SK-N-SH (cell line): ENCODE data around the gene TCP10L. TPM values are rescaled to one million over a fixed set of nuclear protein-coding genes. Genes with fewer than 3 reads are reported as not detected.

Experiments used
- ELF1 ChIP-seq: IDR thresholded peaks from 2 replicates; pipeline ENCODE4 v1.4.0; 2012
- EZH2phosphoT487 ChIP-seq: fragments of 200-600 bp; sonication (generic); IDR thresholded peaks from 2 replicates; pipeline ENCODE4 v1.6.1; 2017; ENCODE audit warnings: low read depth, mixed run types, mild to moderate bottlenecking, antibody characterized with exemption, moderate library complexity, borderline replicate concordance
- FOSL2 ChIP-seq: IDR thresholded peaks from 2 replicates; pipeline ENCODE4 v1.4.0; 2012; ENCODE audit warnings: low read depth, mild to moderate bottlenecking, moderate library complexity, borderline replicate concordance
- GABPA ChIP-seq: IDR thresholded peaks from 2 replicates; pipeline ENCODE4 v1.4.0; 2012; ENCODE audit warnings: low read depth, mild to moderate bottlenecking
- MXI1 ChIP-seq: IDR thresholded peaks from 2 replicates; pipeline ENCODE4 v1.6.1; 2012; ENCODE audit warnings: mild to moderate bottlenecking, low read depth, low read length, improper control_type of control experiment
- POLR2AphosphoS5 ChIP-seq: IDR thresholded peaks from 2 replicates; pipeline ENCODE4 v1.6.1; 2012; ENCODE audit warnings: low read depth, low read length
- RAD21 ChIP-seq: IDR thresholded peaks from 2 replicates; pipeline ENCODE4 v1.6.1; 2012; ENCODE audit warnings: mild to moderate bottlenecking, low read length
- RXRA ChIP-seq: IDR thresholded peaks from 2 replicates; pipeline ENCODE4 v1.4.0; 2012; ENCODE audit warnings: low read depth, mild to moderate bottlenecking, borderline replicate concordance
- TEAD4 ChIP-seq: IDR thresholded peaks from 2 replicates; pipeline ENCODE4 v1.4.0; 2012; ENCODE audit warnings: mild to moderate bottlenecking, borderline replicate concordance; ENCODE audit not compliant: insufficient read depth
- polyA plus RNA-seq, 3 experiments: library from polyadenylated mRNA; depleted of rRNA; stranded (reverse); fragments of >200 nt; gene quantifications; 2 replicates each; pipeline ENCODE4 v1.2.3, GENCODE V29; 2012
- small RNA-seq, 7 experiments: library from RNA; depleted of rRNA; stranded (forward); fragments of <200 nt; gene quantifications; one replicate each; pipeline ENCODE3, GENCODE V24; 2012
- TF ChIP-seq, protein P1 (sequence below): fragments of 150-350 bp; IDR thresholded peaks from 2 replicates; pipeline ENCODE4 v1.6.1; 2016; ENCODE audit warnings: mild to moderate bottlenecking, low read depth, low read length

TCP10L gene
- polyA plus RNA-seq, 1 of the 3 experiments (the other 2 are of a cell fraction): 0.33 TPM

DNA sequence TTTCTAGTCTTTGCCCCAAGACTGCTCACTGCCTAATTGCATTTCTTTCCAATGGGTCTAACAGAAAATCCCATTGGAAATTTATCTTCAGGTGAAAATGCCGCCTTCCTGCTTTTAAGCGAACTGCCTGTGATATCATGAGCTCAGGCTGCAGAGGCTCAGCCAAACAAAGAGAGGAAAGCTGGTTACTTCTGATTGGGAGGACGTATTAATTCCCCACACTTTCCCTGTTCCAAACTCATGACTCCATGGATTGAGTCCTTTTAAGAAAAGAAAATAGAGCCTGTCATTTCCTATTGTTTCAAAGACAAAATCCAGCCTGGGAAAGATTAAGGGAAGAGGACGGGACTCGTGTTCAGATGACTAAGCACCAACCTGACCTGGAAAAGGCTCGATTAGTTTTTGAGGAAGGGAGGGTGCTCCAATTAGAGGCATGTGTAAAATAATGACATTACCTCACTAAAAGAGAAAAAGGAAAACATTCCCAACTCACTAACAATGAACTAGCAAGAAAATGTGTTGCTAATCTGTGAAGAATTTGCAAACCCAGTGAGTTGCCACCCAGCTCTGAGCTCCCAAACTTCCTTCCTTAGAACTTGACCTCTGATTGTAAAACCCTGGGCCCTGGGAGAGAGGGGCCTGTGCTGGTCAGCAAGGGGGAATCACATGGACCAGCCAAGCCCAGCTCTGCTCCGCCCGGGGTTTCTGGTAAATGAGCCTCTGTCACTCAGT lies 61.2 kb downstream of the TCP10L start (continued):
- TF ChIP-seq TEAD4 (no peak), FOSL2 (peak; percentile 49; the same call in 1 of the 2 replicates), EZH2phosphoT487 (no peak), MXI1 (no peak), RXRA (no peak), GABPA (no peak), ELF1 (no peak), POLR2AphosphoS5 (no peak), RAD21 (no peak)
- TF ChIP-seq, protein P1, sequence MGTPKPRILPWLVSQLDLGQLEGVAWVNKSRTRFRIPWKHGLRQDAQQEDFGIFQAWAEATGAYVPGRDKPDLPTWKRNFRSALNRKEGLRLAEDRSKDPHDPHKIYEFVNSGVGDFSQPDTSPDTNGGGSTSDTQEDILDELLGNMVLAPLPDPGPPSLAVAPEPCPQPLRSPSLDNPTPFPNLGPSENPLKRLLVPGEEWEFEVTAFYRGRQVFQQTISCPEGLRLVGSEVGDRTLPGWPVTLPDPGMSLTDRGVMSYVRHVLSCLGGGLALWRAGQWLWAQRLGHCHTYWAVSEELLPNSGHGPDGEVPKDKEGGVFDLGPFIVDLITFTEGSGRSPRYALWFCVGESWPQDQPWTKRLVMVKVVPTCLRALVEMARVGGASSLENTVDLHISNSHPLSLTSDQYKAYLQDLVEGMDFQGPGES: no peak

Small RNA genes within 50 kb of the gene (small RNA-seq; reads per million reads assigned to genes)
- gene RF00438 (0 reads per million in 7 experiments), gene RNA5SP490 (0 reads per million in 7 experiments)

Other genes with a start within 250 kb of the TCP10L start
- 9.9 and 12.5 TPM in 2 replicates for gene URB1, start 192.5 kb downstream of the TCP10L start, polyA plus RNA-seq (2012; rRNA removed)
- gene EVA1C, start 172.8 kb downstream of the TCP10L start, polyA plus RNA-seq (2012; rRNA removed): 9.5 and 10.1 TPM in 2 replicates
- gene CFAP298, start 26.9 kb upstream of the TCP10L start, polyA plus RNA-seq (2012; rRNA removed): 57.8 and 59.1 TPM in 2 replicates
- 3.3 TPM in 2 replicates for gene SYNJ1, start 142.5 kb upstream of the TCP10L start, polyA plus RNA-seq (2012; rRNA removed)
- gene PAXBP1, start 186.2 kb upstream of the TCP10L start, polyA plus RNA-seq (2012; rRNA removed): 9.4 and 11.6 TPM in 2 replicates